GM21528 (cell line): ENCODE results near the gene ARHGAP26.

Experiments used
- ATAC-seq: cut with Tn5 transposase; IDR thresholded peaks from one replicate; pipeline ENCODE4 v1.9.1; 2021; ENCODE audit warnings: mild to moderate bottlenecking, moderate library complexity; ENCODE audit not compliant: unreplicated experiment, low FRiP score

The ARHGAP26 gene

GRCh38 chr5:143119881-143120341 is 349.7 kb downstream of the ARHGAP26 start:
- ATAC-seq: peak; percentile 20

- no peak for ATAC-seq
These were observed 350.4 kb downstream of the ARHGAP26 start for GRCh38 chr5:143120460-143121134.

- ATAC-seq: no peak
These were observed 350.9 kb downstream of the ARHGAP26 start for GRCh38 chr5:143121135-143121475.

GRCh38 chr5:143124593-143124992 is 354.4 kb downstream of the ARHGAP26 start:
- no peak for ATAC-seq

GRCh38 chr5:143126174-143127019 is 356.2 kb downstream of the ARHGAP26 start:
- ATAC-seq: no peak

- ATAC-seq: no peak
These were observed 358.4 kb downstream of the ARHGAP26 start for GRCh38 chr5:143128412-143129071.

- ATAC-seq: no peak
These were observed 359.0 kb downstream of the ARHGAP26 start for GRCh38 chr5:143129203-143129602.

GRCh38 chr5:143129910-143130612 is 359.9 kb downstream of the ARHGAP26 start:
- ATAC-seq: no peak

- no peak for ATAC-seq
These were observed 360.6 kb downstream of the ARHGAP26 start for GRCh38 chr5:143130613-143131305.

GRCh38 chr5:143131972-143132371 is 361.8 kb downstream of the ARHGAP26 start:
- ATAC-seq: no peak

GRCh38 chr5:143132739-143133138 is 362.6 kb downstream of the ARHGAP26 start:
- ATAC-seq: no peak

GRCh38 chr5:143133721-143134120 is 363.5 kb downstream of the ARHGAP26 start:
- no peak for ATAC-seq

GRCh38 chr5:143134269-143134668 is 364.1 kb downstream of the ARHGAP26 start:
- ATAC-seq: no peak

GRCh38 chr5:143134900-143135299 is 364.7 kb downstream of the ARHGAP26 start:
- peak; percentile 56 for ATAC-seq

- no peak for ATAC-seq
These were observed 365.8 kb downstream of the ARHGAP26 start for GRCh38 chr5:143135832-143136551.

- no peak for ATAC-seq
These were observed 368.7 kb downstream of the ARHGAP26 start for GRCh38 chr5:143138839-143139238.

- ATAC-seq: no peak
These were observed 369.4 kb downstream of the ARHGAP26 start for GRCh38 chr5:143139585-143139984.

GRCh38 chr5:143140492-143141203 is 370.5 kb downstream of the ARHGAP26 start:
- no peak for ATAC-seq

- no peak for ATAC-seq
These were observed 371.5 kb downstream of the ARHGAP26 start for GRCh38 chr5:143141652-143142051.
